GM19043 (cell line): Measurements from ENCODE around the gene ZNF473.
"Not testable (repeated sequence)": the region's sequence is repeated elsewhere in the genome, so short reads cannot be mapped to it uniquely, and the experiment has no call there.

Source experiments
- ATAC-seq: cut with Tn5 transposase; IDR thresholded peaks from one replicate; pipeline ENCODE4 v1.9.1; 2021; ENCODE audit warnings: low read depth; ENCODE audit not compliant: unreplicated experiment

The ZNF473 gene

DNA sequence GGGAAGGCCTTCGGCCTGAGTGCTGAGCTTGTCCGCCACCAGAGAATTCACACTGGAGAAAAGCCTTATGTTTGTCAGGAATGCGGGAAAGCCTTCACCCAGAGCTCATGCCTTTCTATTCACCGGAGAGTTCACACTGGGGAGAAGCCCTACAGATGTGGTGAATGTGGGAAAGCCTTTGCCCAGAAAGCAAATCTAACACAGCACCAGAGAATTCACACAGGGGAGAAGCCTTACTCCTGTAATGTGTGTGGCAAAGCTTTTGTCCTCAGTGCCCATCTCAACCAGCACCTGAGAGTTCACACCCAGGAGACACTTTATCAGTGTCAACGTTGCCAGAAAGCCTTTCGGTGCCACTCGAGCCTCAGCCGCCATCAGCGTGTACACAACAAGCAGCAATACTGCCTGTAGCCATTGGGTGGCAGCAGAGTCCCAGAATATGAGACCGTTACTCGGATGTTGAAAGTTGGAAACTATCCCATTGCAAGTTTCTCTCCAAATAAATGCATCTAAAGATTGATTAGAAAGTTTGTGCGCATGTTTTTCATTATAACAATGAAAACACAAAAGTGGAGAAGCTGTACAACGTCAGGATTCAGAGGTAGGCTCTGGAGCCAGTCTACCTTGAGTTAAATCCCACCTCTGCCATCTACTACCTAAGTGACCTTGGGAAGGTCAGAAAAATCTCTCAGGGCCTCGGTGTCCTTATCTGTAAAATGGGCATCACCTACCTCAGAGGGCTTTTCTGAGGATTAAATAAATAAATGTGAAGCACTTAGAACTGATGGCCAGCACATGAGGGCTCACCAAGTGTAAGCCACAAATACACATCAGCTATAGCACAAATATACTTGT, 21.1 kb downstream of the ZNF473 start:
- no peak for ATAC-seq

DNA sequence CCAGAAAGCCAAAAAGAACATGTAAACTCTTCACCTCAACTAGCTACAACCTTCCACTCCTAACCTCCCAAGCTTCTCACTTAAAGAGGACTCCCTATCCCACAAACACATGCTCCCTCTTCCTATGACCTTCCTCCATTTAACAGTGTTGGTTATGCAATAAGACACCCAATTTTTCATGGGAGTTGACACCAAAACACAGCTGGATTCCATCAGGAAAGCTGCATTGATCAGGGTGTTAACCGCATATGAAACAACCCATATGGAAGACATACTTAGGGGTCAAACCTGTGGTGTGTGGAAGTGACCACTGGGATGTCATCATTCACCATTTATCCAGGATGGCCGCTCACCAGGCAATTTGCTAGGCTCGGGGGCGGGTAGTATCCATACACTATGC, 21.9 kb downstream of the ZNF473 start:
- ATAC-seq: no peak

DNA sequence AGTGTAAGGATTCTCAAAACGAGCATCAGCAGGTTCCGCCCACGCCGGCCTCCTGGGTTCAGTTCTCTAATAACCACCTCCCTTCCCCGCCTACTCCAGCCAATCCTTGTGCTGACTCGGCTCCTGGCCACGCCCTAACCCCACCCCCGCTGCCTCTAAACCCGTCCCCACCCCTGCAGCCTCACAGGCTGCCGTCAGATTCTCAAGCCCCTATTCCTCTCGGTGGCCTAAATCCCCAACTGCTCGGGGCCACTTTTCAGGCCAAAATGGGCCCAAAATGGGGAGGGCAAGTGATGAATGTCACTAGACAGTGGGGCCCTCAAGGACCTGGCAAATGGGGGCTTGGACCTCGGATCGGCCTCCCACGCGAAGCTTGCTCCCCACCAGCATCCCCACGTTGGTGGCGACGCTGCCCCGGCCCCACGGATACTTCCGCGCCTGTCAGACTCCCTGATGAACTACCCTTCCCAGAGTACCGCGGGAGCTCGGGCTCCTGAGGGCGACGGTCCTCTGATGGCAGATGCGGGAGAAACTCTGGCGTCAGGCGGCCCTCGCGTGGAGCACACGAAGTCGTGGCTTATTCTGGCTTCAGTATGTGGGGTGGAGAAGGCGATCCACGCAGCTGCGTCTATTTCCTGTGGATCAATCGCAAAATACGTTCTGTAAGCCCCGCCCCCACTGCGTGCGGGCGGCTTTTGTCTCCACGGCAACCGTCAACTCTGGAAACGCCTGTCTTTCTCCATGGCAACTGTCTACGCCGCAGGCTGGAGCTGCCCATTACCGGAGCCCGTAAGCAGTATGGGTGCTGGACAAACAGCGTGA, 24.8 kb downstream of the ZNF473 start:
- no peak for ATAC-seq

DNA sequence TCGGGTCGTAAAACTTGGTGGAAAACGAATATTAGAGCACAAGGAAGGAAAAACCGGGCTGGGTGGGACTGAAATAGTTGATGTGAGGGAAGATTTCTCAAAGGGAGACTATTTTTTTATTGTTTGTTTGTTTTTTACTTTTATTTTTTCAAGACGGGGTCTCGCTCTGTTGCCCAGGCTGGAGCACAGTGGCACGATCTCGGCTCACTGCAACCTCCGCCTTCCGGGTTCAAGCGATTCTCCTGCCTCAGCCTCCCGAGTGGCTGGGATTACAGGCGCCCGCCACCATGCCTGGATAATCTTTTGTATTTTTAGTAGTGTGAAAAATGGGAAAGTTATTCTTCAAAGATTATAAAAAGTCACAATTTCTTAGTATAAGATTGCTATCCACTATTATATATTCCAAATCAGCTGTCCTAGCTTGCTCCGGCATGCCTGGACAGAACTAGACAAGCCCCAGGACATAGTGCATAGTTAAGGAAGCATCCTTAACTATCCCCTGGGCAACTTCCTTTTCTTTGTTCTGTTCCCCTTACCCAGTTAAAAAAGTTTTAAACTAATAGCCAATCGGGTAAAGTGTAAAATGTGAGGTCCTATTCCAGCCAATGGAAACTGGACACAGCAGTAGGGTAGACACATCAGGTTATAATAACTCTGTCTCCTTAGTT, 25.6 kb downstream of the ZNF473 start:
- not testable (repeated sequence) for ATAC-seq

DNA sequence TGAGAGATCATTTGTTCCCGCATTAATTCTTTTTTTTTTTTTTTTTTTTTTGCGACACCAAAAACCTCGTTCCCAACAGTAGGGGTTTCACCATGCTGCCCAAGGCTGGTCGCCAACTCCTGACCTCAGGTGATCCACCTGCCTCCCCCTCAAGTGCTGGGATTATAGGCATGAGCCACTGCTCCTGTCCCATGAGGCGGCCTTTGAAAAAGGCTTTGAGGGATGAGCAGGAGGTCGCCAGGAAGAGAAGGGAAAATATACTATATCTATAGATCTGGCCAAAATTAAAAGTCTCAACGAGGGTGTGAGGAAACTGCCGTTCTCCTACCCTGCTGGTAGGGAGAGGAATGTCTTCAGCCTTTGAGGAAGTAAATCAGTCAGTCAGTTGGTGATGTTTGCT, 26.2 kb downstream of the ZNF473 start:
- no peak for ATAC-seq

DNA sequence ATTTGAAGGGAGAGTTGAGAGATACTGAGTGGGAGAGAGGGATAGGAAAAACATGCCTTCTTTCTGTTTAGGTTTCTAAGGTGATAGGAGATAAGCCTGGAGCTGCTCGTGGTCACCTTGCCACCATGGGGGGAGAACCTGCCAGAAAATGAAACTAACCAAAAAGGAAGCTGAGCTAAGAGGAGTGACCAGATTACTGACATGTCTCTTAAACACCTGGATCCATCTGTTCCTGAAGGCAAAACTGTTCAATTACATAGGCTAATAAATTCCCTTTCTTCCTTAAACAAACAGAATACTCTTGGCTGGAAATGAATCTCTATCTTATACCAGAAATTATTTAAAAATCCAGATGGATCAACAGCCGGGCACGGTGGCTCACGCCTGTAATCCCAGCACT, 27.3 kb downstream of the ZNF473 start:
- ATAC-seq: no peak

DNA sequence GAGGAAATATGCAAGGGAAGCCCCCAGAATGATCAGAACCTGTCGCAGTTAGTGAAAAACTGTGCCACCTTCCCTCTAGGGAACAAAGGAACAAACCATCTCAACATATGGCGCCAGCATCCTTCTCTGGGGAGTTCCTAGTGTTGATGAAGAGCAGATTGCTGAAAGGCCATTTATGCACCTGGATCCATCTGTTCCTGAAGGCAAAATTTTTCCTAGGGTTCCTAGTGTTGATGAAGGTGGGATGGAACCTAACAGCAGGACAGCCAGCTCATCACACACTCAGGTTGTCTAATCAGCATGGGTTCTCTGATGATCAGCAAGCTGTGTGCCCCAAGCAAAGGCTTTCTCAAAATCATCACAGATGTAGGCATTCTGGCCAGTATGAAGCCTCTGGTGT, 32.6 kb downstream of the ZNF473 start:
- no peak for ATAC-seq

DNA sequence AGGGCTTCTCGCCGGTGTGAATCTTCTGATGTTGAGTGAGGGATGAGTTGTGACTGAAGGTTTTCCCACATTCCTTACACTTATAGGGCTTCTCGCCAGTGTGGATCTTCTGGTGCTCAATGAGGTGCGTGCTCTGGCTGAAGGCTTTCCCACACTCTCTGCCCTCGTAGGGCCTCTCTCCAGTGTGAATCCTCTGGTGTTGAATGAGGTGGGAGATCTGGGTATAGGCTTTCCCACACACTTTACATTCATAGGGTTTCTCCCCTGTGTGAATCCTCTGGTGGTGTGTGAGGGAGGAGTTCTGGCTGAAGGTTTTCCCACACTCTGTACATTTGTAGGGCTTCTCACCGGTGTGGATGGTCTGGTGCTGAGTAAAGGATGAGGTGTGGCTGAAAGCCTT, 33.2 kb downstream of the ZNF473 start:
- ATAC-seq: no peak

DNA sequence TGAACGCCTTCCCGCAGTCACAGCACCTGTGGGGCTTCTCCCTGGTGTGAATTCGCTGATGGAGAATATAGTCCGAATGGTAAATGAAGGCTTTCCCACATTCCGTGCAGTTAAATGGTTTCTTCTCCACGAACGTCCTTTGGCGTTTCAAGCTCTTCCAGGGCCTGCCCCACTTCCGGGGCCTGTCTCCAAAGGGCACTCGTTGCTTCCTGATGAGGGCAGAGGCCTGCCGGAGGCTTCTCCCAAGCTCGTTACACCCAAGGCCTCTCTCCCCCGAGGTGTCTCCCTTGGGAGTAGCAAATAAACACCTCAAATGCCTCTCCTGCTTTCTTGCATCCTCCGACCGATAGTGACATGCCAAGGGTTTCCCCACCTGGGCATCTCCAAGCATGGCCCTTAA, 34.3 kb downstream of the ZNF473 start:
- ATAC-seq: no peak

DNA sequence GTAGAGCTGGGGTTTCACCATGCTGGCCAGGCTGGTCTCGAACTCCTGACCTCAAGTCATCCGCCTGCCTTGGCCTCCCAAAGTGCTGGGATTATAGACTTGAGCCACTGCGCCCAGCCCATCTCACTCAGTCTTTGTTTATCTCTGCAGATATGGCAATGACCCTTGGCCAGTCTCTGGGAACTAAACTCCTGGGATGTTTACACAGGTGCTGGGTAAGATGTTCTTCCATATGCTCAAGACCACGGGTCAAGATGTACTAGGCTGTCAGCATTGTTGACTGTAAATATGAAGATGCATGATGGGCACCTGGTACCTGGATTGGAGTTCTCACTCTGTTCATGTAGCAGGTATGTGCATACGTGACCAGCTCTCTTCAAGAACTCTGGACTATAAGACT, 35.8 kb downstream of the ZNF473 start:
- no peak for ATAC-seq

DNA sequence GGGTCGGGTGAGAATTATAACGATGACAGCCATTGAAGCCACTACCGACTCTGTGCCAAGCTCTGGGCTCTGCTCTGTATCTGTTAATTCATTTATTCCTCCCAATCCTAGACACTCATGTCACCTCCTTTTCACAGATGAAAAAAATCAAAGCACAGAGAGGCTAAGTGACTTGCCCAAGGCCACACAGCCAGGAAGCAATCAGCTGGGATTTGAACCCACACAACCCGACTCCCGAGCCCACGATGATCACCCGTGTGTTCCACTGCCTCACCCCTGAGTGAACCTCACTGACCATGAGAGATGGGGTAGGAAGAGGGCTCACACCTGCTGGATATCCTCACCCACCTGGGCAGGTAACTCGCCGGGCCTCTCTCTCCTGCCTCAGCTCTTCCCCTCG, 40.1 kb downstream of the ZNF473 start:
- no peak for ATAC-seq

DNA sequence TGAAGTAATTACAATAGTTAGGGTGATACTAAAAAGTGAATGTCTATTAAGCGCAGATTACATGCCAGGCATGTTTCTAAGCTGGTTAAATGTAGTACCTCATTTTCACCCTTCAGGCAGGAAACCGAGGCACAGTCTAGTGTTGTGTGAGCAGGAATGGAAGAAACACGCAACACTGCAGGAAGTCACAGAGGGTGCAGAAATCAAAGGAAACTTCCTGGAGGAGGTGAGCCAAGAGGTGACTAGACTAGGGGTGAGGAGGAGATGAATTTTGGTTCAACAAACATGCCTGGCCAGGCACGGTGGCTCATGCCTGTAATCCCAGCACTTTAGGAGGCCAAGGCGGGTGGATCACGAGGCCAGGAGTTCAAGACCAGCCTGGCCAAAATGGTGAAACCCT, 41.8 kb downstream of the ZNF473 start:
- ATAC-seq: no peak

DNA sequence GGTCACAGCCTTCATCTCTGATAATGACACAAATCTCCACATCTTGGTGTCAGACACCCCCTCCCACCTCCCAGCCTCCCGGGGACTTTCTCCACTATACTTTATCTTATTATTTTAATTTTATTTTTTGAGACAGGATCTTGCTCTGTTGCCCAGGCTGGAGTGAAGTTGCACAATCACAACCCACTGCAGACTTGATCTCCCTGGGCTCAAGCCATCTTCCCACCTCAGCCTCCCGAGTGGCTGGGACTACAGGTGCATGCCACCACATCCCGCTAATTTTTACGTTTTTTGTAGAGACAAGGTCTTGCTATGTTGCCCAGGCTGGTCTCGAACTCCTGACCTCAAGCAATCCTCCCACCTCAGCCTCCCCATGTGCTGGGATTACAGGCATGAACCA, 42.6 kb downstream of the ZNF473 start:
- not testable (repeated sequence) for ATAC-seq

DNA sequence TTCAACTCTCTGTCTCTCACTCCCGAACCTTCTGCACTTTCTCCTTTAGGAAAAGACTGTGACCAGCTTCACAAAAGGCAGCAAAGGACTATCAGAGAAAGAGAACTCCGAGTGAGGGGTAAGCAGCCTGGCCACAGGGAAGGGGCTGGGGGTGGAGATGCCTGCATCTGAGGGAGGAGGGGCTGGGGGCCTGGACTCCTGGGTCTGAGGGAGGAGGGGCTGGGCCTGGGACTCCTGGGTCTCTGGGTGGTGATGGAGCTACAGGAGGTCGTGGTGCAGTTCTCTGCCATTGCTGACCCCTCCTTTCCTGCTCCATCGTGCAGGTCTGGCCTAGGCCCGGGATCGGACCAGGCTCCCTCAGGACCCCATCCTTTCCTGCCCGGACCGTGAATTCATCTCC, 49.3 kb downstream of the ZNF473 start:
- ATAC-seq: not testable (repeated sequence)

DNA sequence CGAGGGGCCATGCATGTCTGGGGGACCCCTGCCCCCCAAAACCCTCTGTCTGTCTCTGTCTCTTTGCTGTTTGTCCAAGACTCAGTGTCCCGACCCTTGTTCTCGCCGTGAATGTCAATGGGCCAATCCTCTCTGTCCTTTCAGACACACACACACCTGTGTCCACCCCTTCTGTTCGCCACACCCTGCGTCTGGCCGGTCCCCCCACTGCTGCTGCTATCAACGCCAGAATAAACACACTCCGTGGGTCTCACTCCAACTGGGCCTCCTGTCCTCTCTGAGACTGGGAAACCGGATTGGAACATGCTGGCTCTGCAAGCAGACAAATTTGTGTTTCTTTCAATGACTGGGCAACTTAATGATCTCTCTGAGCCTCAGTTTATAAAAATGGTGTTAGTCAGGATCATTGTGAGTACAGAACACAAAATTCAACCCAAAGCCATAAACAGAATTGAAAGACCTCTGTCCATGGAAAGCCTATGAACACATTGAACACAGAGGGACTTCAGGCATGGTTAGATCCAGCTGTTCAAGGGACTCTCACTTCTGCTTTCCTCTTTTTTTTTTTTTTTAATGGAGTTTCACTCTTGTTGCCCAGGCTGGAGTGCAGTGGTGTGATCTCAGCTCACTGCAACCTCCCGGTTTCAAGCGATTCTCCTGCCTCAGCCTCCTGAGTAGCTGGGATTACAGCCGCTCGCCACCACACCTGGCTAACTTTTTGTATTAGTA, 50.0 kb downstream of the ZNF473 start:
- ATAC-seq: not testable (repeated sequence)

DNA sequence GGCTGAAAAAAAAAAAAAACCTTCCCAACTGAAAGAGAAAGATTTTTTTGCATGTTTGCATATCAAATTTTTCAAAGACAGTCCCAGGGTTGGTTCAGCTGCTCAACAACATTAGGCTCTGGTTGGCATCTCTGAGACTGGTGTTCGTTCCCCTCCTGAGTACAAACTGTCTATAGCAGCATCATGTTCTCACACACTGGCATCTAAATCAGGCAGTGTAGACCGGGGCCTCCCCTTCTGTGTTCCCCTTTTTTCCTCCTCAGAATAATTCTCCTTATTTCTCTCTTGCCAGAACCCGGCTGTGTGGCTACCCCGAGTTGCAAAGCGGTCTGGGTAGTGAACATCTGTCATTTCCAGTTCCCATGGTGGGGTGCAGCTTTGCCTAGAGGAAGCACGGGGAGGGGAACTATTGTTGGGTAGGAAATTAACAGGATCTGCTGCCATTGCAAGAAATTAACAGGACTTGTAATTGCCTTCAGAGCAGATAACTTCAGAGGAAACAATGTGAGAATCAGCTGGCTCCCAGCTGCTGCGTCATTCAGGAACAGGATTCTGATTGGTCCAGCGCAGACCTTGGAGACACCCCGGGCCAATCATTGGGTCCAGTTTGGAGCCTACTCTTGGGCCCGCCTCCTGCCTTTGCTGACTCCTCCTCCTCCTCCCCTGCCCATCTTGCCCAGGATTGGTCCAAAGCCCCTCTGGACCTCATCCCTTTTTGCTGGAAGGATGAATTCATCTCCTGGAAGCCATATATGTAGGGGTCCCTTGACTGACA, 51.0 kb downstream of the ZNF473 start:
- not testable (repeated sequence) for ATAC-seq

DNA sequence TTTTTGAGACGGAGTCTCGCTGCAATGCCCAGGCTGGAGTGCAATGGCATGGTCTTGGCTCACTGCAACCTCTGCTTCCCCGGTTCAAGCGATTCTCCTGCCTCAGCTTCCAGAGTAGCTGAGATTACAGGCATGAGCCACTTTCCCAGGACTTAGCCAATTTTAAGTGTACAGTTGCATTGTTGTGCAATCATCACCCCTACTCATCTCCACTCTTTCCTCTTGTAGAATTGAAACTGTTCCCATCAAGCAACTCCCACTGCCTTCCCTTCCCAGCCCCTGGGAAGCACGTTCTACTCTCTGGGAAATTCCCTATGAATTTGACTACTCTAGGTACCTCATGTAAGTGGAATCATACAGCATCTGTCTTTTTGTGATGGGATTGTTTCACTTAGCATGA, 53.2 kb downstream of the ZNF473 start:
- ATAC-seq: not testable (repeated sequence)

DNA sequence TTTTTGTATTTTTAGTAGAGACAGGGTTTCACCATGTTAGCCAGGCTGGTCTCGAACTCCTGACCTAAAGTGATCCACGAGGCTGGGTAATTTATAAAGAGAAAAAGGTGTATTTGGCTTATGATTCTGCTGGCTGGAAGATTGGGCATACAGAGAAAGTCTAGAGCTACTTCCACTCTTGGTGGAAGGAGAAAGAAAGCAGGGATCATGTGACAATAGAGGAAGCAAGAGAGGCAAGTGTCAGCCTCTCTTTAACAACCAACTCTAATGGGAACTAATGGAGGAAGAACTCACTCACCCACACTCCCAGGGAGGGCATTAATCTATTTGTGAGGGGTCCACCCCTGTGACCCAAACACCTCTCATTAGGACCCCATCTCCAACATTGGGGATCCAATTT, 58.6 kb downstream of the ZNF473 start:
- ATAC-seq: not testable (repeated sequence)

DNA sequence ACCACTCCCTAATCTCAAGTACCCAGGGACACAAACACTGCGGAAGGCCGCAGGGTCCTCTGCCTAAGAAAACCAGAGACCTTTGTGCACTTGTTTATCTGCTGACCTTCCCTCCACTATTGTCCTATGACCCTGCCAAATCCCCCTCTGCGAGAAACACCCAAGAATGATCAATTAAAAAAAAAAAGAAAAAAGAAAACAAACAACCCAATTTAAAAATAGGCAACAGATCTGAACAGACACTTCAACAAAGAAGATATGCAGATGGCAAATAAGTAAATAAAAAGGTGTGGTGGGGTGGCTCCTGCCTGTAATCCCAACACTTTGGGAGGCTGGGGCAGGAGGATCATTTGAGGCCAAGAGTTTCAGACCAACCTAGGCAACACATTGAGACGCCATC, 61.3 kb downstream of the ZNF473 start:
- not testable (repeated sequence) for ATAC-seq

DNA sequence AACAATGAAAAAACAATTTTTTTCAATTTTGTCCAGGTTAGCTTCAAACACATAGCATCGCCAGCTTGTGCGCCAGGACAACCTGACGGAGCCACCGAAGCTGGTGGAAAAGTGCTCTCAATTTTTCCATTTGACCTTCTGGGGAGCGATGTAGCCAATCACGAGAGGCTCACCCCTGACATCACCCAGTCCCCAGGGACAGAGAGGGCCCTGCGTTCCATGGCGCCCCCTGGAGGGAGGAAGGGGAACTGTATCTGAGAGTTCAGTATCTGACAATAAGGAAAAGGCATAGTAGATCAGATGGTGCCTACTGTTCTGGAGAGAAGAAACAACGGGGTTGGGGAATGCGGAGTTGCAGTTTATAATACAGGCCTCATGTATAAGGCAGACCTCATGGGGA, 64.9 kb downstream of the ZNF473 start:
- ATAC-seq: not testable (repeated sequence)
